ENCODE results near the gene ARFGEF2. TPM values are rescaled to one million over a fixed set of nuclear protein-coding genes. Genes with fewer than 3 reads are reported as not detected.

ARFGEF2 gene
- polyA plus RNA-seq, 1 donor (not counting 4 experiments of a cell fraction or from before 2014, with no cell fraction given): 19.2 TPM

GRCh38 chr20:49039854-49040253, 118.3 kb downstream of the ARFGEF2 start:
- dilution Hi-C loops (cut with MboI; ENCODE audit: extremely low pct_ligation_motif_present, low sequenced_read_pairs): no loop called here
- H2AFZ ChIP-seq (ENCODE audit: control insufficient read depth, low read length): no peak overlapping the region
- no peak overlapping the region for H3K4me2 ChIP-seq (ENCODE audit: control insufficient read depth, extremely low read depth, insufficient read depth, low read depth, low read length)
- no peaks in the 10 kb centered on the region for H3K9me3 ChIP-seq (ENCODE audit: control insufficient read depth, low read depth, low read length)
- TF ChIP-seq EZH2 (IDR thresholded peaks at IDR 0.05; ENCODE audit: low read length): no peak
- no peak for TF ChIP-seq CTCF (optimal IDR thresholded peaks at IDR 0.05 in 1 of 3, IDR thresholded peaks at IDR 0.05 in 1 of 3, conservative IDR thresholded peaks at IDR 0.05 in 1 of 3; ENCODE audit: extremely low read depth in 1 of 3, insufficient read depth in 2 of 3, low read length in 3 of 3)
- FAIRE-seq (no peak), DNase-seq (ENCODE audit: low read depth, low spot score) (no peak)
- no peak overlapping the region for H3K27ac ChIP-seq (ENCODE audit: control insufficient read depth, insufficient read depth, low read length)
- no peaks in the 10 kb centered on the region for H4K20me1 ChIP-seq (ENCODE audit: control insufficient read depth, extremely low read depth, insufficient read depth, low read length)
- no peaks in the 10 kb centered on the region for H3K9me1 ChIP-seq (ENCODE audit: control insufficient read depth, extremely low read depth, insufficient read depth, low read length)
- H3K36me3 ChIP-seq (ENCODE audit: control insufficient read depth in 2 of 2, extremely low read depth in 1 of 2, insufficient read depth in 2 of 2, low read length in 2 of 2): peaks cover under 1 to 2% of the 10 kb centered on the region in 2 experiments
- H3K4me1 ChIP-seq (ENCODE audit: control insufficient read depth, extremely low read depth, insufficient read depth, low read length): peaks cover 5% of the 10 kb centered on the region
- H3K9ac ChIP-seq (ENCODE audit: control insufficient read depth, extremely low read depth, insufficient read depth, low read length): no peak overlapping the region
- H3K79me2 ChIP-seq (ENCODE audit: control insufficient read depth, insufficient read depth, low read length): no peaks in the 10 kb centered on the region
- no peaks in the 10 kb centered on the region for H3K27me3 ChIP-seq (ENCODE audit: control insufficient read depth, extremely low read depth, insufficient read depth, low read length)
- H3K4me3 ChIP-seq (ENCODE audit: control insufficient read depth in 2 of 3, extremely low read depth in 1 of 3, insufficient read depth in 2 of 3, low read depth in 1 of 3, low read length in 3 of 3): no peak overlapping the region

- Histone ChIP-seq H4K20me1 (ENCODE audit: control insufficient read depth, extremely low read depth, insufficient read depth, low read length) (peaks cover 2% of the 10 kb centered on the region), H3K79me2 (ENCODE audit: control insufficient read depth, insufficient read depth, low read length) (peaks cover 17% of the 10 kb centered on the region), H3K9ac (ENCODE audit: control insufficient read depth, extremely low read depth, insufficient read depth, low read length) (no peak overlapping the region), H2AFZ (ENCODE audit: control insufficient read depth, low read length) (peak overlapping the region; percentile 45), H3K27ac (ENCODE audit: control insufficient read depth, insufficient read depth, low read length) (no peak overlapping the region), H3K9me3 (ENCODE audit: control insufficient read depth, low read depth, low read length) (no peaks in the 10 kb centered on the region), H3K4me1 (ENCODE audit: control insufficient read depth, extremely low read depth, insufficient read depth, low read length) (peaks cover 16% of the 10 kb centered on the region), H3K4me3 (ENCODE audit: control insufficient read depth in 2 of 3, extremely low read depth in 1 of 3, insufficient read depth in 2 of 3, low read depth in 1 of 3, low read length in 3 of 3) (no peak overlapping the region), H3K36me3 (ENCODE audit: control insufficient read depth in 2 of 2, extremely low read depth in 1 of 2, insufficient read depth in 2 of 2, low read length in 2 of 2) (no peaks in the 10 kb centered on the region), H3K4me2 (ENCODE audit: control insufficient read depth, extremely low read depth, insufficient read depth, low read depth, low read length) (no peak overlapping the region), H3K9me1 (ENCODE audit: control insufficient read depth, extremely low read depth, insufficient read depth, low read length) (no peaks in the 10 kb centered on the region), H3K27me3 (ENCODE audit: control insufficient read depth, extremely low read depth, insufficient read depth, low read length) (no peaks in the 10 kb centered on the region)
- dilution Hi-C loops (cut with MboI; ENCODE audit: extremely low pct_ligation_motif_present, low sequenced_read_pairs): no loop called here
- TF ChIP-seq EZH2 (IDR thresholded peaks at IDR 0.05; ENCODE audit: low read length) (no peak), CTCF (optimal IDR thresholded peaks at IDR 0.05 in 1 of 3, IDR thresholded peaks at IDR 0.05 in 1 of 3, conservative IDR thresholded peaks at IDR 0.05 in 1 of 3; ENCODE audit: extremely low read depth in 1 of 3, insufficient read depth in 2 of 3, low read length in 3 of 3) (no peak)
- FAIRE-seq (no peak), DNase-seq (ENCODE audit: low read depth, low spot score) (no peak)
Observed at GRCh38 chr20:49043000-49043399, 121.5 kb downstream of the ARFGEF2 start.

All from keratinocyte (primary cell).